Measurements from ENCODE around the gene HOMER2.

The HOMER2 gene

GRCh38 chr15:82843566-82843965 lies 109.0 kb downstream of the HOMER2 start:
- H3K9ac ChIP-seq = no peak overlapping the region
- H4K20me1 ChIP-seq = no peaks in the 10 kb centered on the region
- H3K4me3 ChIP-seq = 0 out of 2 replicates have a peak overlapping the region, but pooled peaks have one; percentile 25
- H3K27me3 ChIP-seq = no peaks in the 10 kb centered on the region
- peak overlapping the region; percentile 72 for H3K27ac ChIP-seq
- H3K4me2 ChIP-seq = peak overlapping the region; percentile 79
- 0 out of 2 replicates have a peak, but pooled peaks cover under 1% of the 10 kb centered on the region for H3K36me3 ChIP-seq
- TF ChIP-seq Cebpa-rat (IDR thresholded peaks at IDR 0.05) = no peak
- peaks cover 64% of the 10 kb centered on the region for H3K4me1 ChIP-seq
- H3K9me3 ChIP-seq = peaks cover 8% of the 10 kb centered on the region

- Histone ChIP-seq H3K36me3 (peaks cover 35% of the 10 kb centered on the region), H3K27ac (no peak overlapping the region), H3K27me3 (no peaks in the 10 kb centered on the region), H3K4me1 (peaks cover 44% of the 10 kb centered on the region), H4K20me1 (no peaks in the 10 kb centered on the region), H3K9ac (no peak overlapping the region), H3K9me3 (peaks cover 16% of the 10 kb centered on the region), H3K4me2 (no peak overlapping the region), H3K4me3 (no peak overlapping the region)
- no peak for TF ChIP-seq Cebpa-rat (IDR thresholded peaks at IDR 0.05)
Observed at GRCh38 chr15:82840166-82840565, 112.4 kb downstream of the HOMER2 start.

DNA sequence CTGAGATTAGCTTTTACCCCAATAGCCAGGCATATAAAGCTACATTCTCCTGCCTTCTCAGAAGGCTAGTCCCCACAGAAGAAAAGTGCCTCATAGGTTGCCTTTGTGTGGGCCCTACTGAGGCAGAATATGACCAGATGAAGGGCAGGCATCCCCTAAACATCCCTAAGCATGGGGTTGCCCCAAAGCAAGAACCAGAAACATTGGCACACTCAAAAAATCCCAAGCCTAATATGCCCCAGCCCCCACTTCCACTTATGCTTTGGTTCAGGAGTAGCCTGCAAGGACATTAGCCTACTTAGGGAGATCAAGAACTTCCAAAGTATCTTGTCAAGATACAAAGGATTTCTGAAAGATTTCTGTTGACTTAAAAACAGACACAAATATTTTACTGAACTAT lies 113.4 kb downstream of the HOMER2 start:
- no peak for TF ChIP-seq Cebpa-rat (IDR thresholded peaks at IDR 0.05)
- H3K36me3 ChIP-seq = peaks cover 45% of the 10 kb centered on the region
- peaks cover 16% of the 10 kb centered on the region for H3K9me3 ChIP-seq
- no peaks in the 10 kb centered on the region for H4K20me1 ChIP-seq
- H3K4me2 ChIP-seq = no peak overlapping the region
- H3K27ac ChIP-seq = no peak overlapping the region
- no peak overlapping the region for H3K4me3 ChIP-seq
- H3K9ac ChIP-seq = no peak overlapping the region
- no peaks in the 10 kb centered on the region for H3K27me3 ChIP-seq
- H3K4me1 ChIP-seq = peaks cover 43% of the 10 kb centered on the region

- Histone ChIP-seq H4K20me1 (no peaks in the 10 kb centered on the region), H3K4me2 (no peak overlapping the region), H3K4me3 (no peak overlapping the region), H3K9me3 (peaks cover 16% of the 10 kb centered on the region), H3K4me1 (peaks cover 43% of the 10 kb centered on the region), H3K36me3 (peaks cover 54% of the 10 kb centered on the region), H3K9ac (no peak overlapping the region), H3K27ac (no peak overlapping the region), H3K27me3 (no peaks in the 10 kb centered on the region)
- no peak for TF ChIP-seq Cebpa-rat (IDR thresholded peaks at IDR 0.05)
Observed at GRCh38 chr15:82838096-82838735, 114.3 kb downstream of the HOMER2 start.

DNA sequence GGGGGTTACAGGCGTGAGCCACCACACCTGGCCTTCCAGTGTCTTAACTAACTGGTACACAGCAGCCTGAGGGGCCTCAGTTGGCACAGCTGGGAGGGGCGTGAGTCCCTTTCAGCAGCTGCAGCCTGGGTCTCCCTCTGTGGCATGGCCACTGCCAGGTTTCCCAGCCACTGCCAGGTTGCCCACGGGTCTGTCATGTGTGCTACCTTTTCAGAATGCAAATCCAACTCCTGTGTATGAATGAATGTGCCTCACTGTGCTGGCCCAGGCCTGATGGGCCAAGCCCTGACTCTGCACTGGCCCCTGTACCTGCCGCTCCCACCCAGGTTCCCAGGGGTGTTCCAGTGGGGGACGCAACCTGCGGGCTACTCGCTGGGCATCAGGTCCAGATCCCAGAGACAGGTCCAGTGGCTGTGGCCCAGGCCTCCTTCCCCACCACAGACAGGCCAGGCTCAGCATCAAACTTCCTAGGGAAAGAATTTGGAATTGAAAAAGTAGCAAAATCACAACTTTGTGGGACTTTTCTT lies 117.1 kb downstream of the HOMER2 start:
- Histone ChIP-seq H4K20me1 (no peaks in the 10 kb centered on the region), H3K36me3 (peaks cover 75% of the 10 kb centered on the region), H3K27me3 (no peaks in the 10 kb centered on the region), H3K4me3 (no peak overlapping the region), H3K4me2 (peak overlapping the region; percentile 64), H3K27ac (peak overlapping the region; percentile 79), H3K4me1 (peaks cover 60% of the 10 kb centered on the region), H3K9ac (0 out of 2 replicates have a peak overlapping the region, but pooled peaks have one; percentile 4), H3K9me3 (peaks cover 16% of the 10 kb centered on the region)
- no peak for TF ChIP-seq Cebpa-rat (IDR thresholded peaks at IDR 0.05)

GRCh38 chr15:82833362-82833682 lies 119.2 kb downstream of the HOMER2 start:
- no peak overlapping the region; the same call in 1 of the 2 replicates for H3K4me3 ChIP-seq
- H4K20me1 ChIP-seq = no peaks in the 10 kb centered on the region
- no peaks in the 10 kb centered on the region for H3K27me3 ChIP-seq
- peaks cover 5% of the 10 kb centered on the region; the same call in 1 of the 2 replicates for H3K9me3 ChIP-seq
- peak overlapping the region; percentile 80 for H3K4me2 ChIP-seq
- H3K9ac ChIP-seq = peak overlapping the region; percentile 57; the same call in 1 of the 2 replicates
- peaks cover 62% of the 10 kb centered on the region for H3K4me1 ChIP-seq
- H3K36me3 ChIP-seq = peaks cover 87% of the 10 kb centered on the region
- no peak for TF ChIP-seq Cebpa-rat (IDR thresholded peaks at IDR 0.05)
- H3K27ac ChIP-seq = peak overlapping the region; percentile 78

DNA sequence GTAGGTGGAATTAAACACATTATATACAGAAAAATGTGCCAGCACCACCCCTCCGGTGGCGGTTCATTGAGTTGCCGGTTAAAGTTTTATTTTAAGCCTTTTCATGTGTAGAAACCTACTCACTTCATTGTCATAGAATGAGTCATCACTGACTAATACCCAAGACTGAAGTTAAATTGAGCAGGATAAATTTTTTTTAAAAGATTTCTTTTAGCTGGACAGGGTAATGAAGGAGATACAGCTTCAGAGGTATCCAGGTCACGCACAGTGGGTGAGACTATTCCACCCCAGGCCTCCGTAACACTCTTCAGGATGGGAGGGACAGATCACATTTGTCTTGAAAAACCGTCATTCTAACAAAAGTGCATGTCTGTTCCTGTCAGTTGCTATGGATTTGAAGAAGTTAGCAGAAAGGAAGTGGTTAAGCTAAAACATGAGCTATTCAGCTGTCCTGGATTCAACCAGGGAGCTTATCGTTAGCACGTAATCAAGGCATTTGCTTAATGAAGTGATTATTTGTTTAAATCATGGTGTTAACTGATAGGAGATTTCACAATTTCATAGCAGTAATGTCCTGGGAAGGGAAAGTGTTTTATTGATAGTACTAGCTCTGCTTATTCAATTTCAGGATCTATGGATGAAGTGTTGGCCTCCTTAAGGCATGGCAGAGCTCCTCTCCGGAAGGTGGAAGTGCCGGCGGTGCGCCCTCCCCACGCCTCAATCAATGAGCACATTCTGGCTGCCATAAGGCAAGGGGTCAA lies 119.7 kb downstream of the HOMER2 start:
- TF ChIP-seq Cebpa-rat (IDR thresholded peaks at IDR 0.05) = no peak
- peak overlapping the region; percentile 61 for H3K9ac ChIP-seq
- peak overlapping the region; percentile 45 for H3K4me3 ChIP-seq
- peaks cover 62% of the 10 kb centered on the region for H3K4me1 ChIP-seq
- peak overlapping the region; percentile 80 for H3K4me2 ChIP-seq
- peak overlapping the region; percentile 78 for H3K27ac ChIP-seq
- peaks cover 87% of the 10 kb centered on the region for H3K36me3 ChIP-seq
- no peaks in the 10 kb centered on the region for H3K27me3 ChIP-seq
- H3K9me3 ChIP-seq = no peaks in the 10 kb centered on the region
- H4K20me1 ChIP-seq = no peaks in the 10 kb centered on the region

- Histone ChIP-seq H3K4me1 (peaks cover 62% of the 10 kb centered on the region), H3K27me3 (no peaks in the 10 kb centered on the region), H3K9ac (peak overlapping the region; percentile 61), H3K36me3 (peaks cover 85% of the 10 kb centered on the region), H3K9me3 (no peaks in the 10 kb centered on the region), H3K27ac (peak overlapping the region; percentile 78), H3K4me3 (peak overlapping the region; percentile 45), H3K4me2 (peak overlapping the region; percentile 80), H4K20me1 (no peaks in the 10 kb centered on the region)
- no peak for TF ChIP-seq Cebpa-rat (IDR thresholded peaks at IDR 0.05)
Observed at GRCh38 chr15:82831894-82832600, 120.5 kb downstream of the HOMER2 start.

- Histone ChIP-seq H3K9ac (no peak overlapping the region), H3K27ac (peak overlapping the region; percentile 78; the same call in 1 of the 2 replicates), H3K9me3 (no peaks in the 10 kb centered on the region), H3K4me2 (peak overlapping the region; percentile 80), H3K36me3 (peaks cover 85% of the 10 kb centered on the region), H4K20me1 (no peaks in the 10 kb centered on the region), H3K4me3 (no peak overlapping the region), H3K27me3 (no peaks in the 10 kb centered on the region), H3K4me1 (peaks cover 52% of the 10 kb centered on the region)
- TF ChIP-seq Cebpa-rat (IDR thresholded peaks at IDR 0.05) = no peak
Observed at GRCh38 chr15:82830427-82831173, 121.9 kb downstream of the HOMER2 start.
